ENCODE measurements around the gene MSI2. TPM values are rescaled to one million over a fixed set of nuclear protein-coding genes. Genes with fewer than 3 reads are reported as not detected.

The MSI2 gene
- total RNA-seq, 2 donors from 2014 or later, result 53.1 to 74.0 TPM

DNA sequence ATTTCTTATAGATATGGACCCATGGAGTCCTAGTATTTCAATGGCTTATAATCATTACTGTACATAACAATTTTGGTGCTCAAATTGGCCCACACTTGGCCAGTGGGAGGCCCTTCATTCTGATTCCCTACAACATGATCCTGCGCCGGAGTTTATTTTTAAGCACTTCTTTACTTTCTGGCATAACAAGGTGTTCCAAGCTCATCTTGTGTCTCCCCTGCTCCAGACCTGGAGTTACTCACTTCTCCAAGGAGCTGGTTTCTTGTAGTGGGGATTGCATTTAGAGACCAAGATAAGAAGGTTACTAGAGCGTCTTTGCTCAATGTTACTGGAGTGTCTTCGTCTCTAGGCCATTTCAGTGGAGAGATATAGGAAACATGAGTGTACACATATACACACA lies 87.9 kb downstream of the MSI2 start:
- Histone ChIP-seq H3K9me3 (no peaks in the 10 kb centered on the region), H3K4me1 (replicated peaks) (no peaks in the 10 kb centered on the region), H3K36me3 (no peaks in the 10 kb centered on the region), H3K27me3 (replicated peaks; ENCODE audit: insufficient read depth) (no peaks in the 10 kb centered on the region), H3K27ac (no peak overlapping the region), H3K4me3 (no peak overlapping the region)
- intact Hi-C loops (cut with DNase I), result no loop called here
- whole genome bisulfite sequencing, result 97% methylated on average over 4 of the region's 4 CpGs
- no peak for DNase-seq (ENCODE audit: low spot score)
- TF ChIP-seq, protein P1, sequence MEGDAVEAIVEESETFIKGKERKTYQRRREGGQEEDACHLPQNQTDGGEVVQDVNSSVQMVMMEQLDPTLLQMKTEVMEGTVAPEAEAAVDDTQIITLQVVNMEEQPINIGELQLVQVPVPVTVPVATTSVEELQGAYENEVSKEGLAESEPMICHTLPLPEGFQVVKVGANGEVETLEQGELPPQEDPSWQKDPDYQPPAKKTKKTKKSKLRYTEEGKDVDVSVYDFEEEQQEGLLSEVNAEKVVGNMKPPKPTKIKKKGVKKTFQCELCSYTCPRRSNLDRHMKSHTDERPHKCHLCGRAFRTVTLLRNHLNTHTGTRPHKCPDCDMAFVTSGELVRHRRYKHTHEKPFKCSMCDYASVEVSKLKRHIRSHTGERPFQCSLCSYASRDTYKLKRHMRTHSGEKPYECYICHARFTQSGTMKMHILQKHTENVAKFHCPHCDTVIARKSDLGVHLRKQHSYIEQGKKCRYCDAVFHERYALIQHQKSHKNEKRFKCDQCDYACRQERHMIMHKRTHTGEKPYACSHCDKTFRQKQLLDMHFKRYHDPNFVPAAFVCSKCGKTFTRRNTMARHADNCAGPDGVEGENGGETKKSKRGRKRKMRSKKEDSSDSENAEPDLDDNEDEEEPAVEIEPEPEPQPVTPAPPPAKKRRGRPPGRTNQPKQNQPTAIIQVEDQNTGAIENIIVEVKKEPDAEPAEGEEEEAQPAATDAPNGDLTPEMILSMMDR (IDR thresholded peaks at IDR 0.05), result no peak
- TF ChIP-seq POLR2AphosphoS5 (IDR thresholded peaks at IDR 0.05), result no peak
- TF ChIP-seq POLR2A (IDR thresholded peaks at IDR 0.05), result no peak

DNA sequence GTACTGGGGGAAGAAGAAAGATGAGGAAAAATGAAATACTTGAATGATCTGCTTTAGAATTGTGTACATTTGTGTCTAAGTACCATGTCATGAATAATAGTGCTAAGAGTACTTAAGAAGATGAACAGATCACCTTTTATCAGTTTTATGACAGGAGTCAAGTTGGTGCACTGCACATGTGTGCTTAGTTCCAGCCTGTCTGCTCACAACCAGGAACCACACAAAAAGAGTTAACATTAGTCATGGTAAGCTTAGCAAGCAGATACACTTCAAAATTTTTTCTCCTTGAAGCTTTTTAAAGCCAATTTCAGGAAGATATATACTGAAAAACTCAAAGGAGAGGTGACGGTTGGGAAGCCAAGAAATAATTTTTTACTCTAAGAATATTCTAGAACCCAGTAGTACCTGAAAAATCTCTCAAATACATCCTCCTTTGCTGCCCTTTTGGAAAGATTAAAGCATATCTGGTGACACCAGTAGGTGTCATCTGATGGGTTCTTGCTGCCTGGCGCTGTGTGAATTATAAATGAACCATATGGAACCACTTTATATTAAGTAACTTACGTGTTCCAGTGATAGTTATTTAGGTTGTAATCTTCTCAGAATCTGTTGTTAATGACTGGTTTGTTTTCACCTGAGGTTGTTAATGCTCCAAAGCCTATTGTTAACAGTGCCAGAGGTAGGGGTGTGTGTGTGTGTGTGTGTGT lies 93.4 kb downstream of the MSI2 start:
- no peaks in the 10 kb centered on the region for H3K36me3 ChIP-seq
- H3K4me3 ChIP-seq, result no peak overlapping the region
- H3K4me1 ChIP-seq (replicated peaks), result no peaks in the 10 kb centered on the region
- TF ChIP-seq POLR2AphosphoS5 (IDR thresholded peaks at IDR 0.05), result no peak
- TF ChIP-seq POLR2A (IDR thresholded peaks at IDR 0.05), result no peak
- TF ChIP-seq, protein P1 (IDR thresholded peaks at IDR 0.05), result no peak
- H3K27ac ChIP-seq, result no peak overlapping the region
- no peaks in the 10 kb centered on the region for H3K27me3 ChIP-seq (replicated peaks; ENCODE audit: insufficient read depth)
- WGBS, result 85% methylated on average over 3 of the region's 3 CpGs
- intact Hi-C loops (cut with DNase I), result no loop called here
- H3K9me3 ChIP-seq, result no peaks in the 10 kb centered on the region
- DNase-seq (ENCODE audit: low spot score), result no peak

DNA sequence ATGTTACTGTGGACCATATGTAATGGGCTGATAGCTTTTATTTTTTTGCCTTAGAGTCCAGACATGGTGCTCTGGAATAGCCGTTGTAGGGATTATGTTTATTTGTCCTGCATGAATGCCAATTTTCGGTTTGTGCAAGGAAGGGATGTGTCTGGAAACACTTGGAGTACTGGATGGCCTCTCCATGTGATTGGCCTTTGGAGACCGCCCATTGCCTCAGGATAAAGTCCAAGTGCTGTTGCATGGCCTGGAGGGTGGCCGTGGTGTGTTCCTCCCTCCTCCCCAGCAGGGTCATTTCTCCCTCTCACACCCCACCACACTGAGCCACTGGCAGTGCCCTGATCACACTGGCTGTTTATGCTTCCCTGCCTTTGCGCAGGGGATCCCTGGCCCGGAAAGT lies 93.9 kb downstream of the MSI2 start:
- TF ChIP-seq POLR2A (IDR thresholded peaks at IDR 0.05), result no peak
- TF ChIP-seq POLR2AphosphoS5 (IDR thresholded peaks at IDR 0.05), result no peak
- TF ChIP-seq, protein P1 (IDR thresholded peaks at IDR 0.05), result no peak
- Histone ChIP-seq H3K9me3 (no peaks in the 10 kb centered on the region), H3K4me1 (replicated peaks) (no peaks in the 10 kb centered on the region), H3K27ac (no peak overlapping the region), H3K4me3 (no peak overlapping the region), H3K27me3 (replicated peaks; ENCODE audit: insufficient read depth) (no peaks in the 10 kb centered on the region), H3K36me3 (no peaks in the 10 kb centered on the region)
- DNase-seq (ENCODE audit: low spot score), result no peak
- intact Hi-C loops (cut with DNase I), result no loop called here
- WGBS, result 49% methylated on average over 6 of the region's 6 CpGs

DNA sequence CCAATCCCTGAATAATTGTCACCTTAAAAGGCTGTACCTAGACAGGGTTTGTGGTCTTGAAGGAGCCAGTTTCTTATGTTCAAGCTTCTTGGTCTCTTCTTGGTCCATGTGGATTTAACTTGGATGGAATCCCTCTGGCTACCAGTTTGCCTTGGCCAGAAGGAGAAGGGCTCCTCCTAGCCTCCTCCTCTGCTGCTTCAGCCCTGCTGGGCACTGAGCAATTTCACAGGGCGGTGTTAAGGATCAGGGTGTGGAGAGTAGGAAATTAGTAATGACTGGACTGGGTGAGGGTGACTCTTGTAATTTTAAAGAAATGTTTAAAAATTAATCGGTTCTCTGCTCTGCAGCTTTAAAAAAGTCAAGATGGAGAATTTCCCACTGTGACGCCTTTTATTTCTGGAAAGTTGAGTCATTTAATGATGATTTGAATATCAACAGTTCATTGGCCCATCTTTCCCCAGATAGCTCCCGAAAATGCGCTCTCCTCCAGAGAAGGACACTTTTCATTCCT lies 96.4 kb downstream of the MSI2 start:
- TF ChIP-seq, protein P1 (IDR thresholded peaks at IDR 0.05), result no peak
- TF ChIP-seq POLR2A (IDR thresholded peaks at IDR 0.05) (no peak), POLR2AphosphoS5 (IDR thresholded peaks at IDR 0.05) (no peak)
- intact Hi-C loops (cut with DNase I), result no loop called here
- Histone ChIP-seq H3K27me3 (replicated peaks; ENCODE audit: insufficient read depth) (no peaks in the 10 kb centered on the region), H3K36me3 (no peaks in the 10 kb centered on the region), H3K4me3 (no peak overlapping the region), H3K9me3 (no peaks in the 10 kb centered on the region), H3K4me1 (replicated peaks) (peaks cover 7% of the 10 kb centered on the region), H3K27ac (no peak overlapping the region)
- no peak for DNase-seq (ENCODE audit: low spot score)
- 91% methylated on average over 5 of the region's 5 CpGs for WGBS

DNA sequence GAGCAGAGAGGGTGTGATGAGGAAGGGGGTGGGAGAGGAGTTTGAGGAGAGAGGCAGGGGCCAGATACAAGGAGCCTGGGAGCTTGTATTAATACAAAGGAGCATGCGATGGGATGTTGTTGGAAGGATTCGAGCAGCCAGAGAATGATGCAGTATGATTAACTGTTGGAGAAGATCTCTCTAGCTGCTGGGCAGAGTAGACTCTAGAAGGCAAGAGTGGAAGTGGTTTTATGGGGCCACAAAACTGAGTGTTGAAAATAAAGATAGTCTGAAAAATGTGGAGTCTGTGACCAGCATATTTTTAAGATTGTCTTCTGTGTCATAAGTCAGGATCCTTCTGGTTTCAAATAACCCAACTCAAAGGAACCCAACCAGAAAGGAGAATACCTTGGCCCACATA lies 98.3 kb downstream of the MSI2 start:
- no peak overlapping the region for H3K4me3 ChIP-seq
- peaks cover 9% of the 10 kb centered on the region for H3K4me1 ChIP-seq (replicated peaks)
- WGBS, result 87% methylated on average over 2 of the region's 2 CpGs
- TF ChIP-seq POLR2AphosphoS5 (IDR thresholded peaks at IDR 0.05), result no peak
- TF ChIP-seq POLR2A (IDR thresholded peaks at IDR 0.05), result no peak
- TF ChIP-seq, protein P1 (IDR thresholded peaks at IDR 0.05), result no peak
- intact Hi-C loops (cut with DNase I), result no loop called here
- H3K9me3 ChIP-seq, result no peaks in the 10 kb centered on the region
- H3K36me3 ChIP-seq, result no peaks in the 10 kb centered on the region
- no peaks in the 10 kb centered on the region for H3K27me3 ChIP-seq (replicated peaks; ENCODE audit: insufficient read depth)
- DNase-seq (ENCODE audit: low spot score), result no peak
- no peak overlapping the region for H3K27ac ChIP-seq
